Measurements from ENCODE around the gene C17orf67.

DNA sequence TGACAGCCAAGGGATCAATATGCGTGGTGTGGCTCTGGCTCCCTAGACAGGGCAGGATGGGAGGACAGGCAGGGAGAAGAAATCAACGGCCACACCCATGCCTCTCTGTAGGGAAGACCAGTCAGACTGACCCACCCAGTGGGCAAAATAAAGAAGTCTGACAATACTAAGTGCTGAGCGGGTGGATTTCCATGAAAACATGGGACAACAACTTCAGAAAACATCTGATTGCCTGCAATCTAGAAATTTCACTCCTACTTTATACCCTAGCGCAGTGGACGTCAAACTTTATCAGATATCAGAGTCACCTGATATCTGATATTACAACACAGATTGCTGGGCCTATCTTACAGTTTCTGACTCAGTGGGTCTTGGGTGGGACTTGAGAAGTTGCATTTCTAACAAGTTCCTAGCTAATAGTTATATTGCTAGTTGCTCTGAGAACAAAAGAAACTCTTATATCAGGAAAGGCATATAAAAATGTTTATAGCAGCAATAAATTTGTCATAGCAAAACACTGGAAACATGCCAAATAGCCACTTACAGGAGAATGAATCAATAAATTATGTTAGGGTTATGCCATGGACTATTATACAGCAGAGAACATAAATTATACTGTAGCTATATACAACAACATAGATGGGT, 38.4 kb downstream of the C17orf67 start:
- TF ChIP-seq, protein P1, sequence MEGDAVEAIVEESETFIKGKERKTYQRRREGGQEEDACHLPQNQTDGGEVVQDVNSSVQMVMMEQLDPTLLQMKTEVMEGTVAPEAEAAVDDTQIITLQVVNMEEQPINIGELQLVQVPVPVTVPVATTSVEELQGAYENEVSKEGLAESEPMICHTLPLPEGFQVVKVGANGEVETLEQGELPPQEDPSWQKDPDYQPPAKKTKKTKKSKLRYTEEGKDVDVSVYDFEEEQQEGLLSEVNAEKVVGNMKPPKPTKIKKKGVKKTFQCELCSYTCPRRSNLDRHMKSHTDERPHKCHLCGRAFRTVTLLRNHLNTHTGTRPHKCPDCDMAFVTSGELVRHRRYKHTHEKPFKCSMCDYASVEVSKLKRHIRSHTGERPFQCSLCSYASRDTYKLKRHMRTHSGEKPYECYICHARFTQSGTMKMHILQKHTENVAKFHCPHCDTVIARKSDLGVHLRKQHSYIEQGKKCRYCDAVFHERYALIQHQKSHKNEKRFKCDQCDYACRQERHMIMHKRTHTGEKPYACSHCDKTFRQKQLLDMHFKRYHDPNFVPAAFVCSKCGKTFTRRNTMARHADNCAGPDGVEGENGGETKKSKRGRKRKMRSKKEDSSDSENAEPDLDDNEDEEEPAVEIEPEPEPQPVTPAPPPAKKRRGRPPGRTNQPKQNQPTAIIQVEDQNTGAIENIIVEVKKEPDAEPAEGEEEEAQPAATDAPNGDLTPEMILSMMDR (IDR thresholded peaks at IDR 0.05), result no peak
- no peak for TF ChIP-seq POLR2A (IDR thresholded peaks at IDR 0.05)
- no peak for TF ChIP-seq POLR2AphosphoS5 (IDR thresholded peaks at IDR 0.05)
- no peak for TF ChIP-seq EP300 (IDR thresholded peaks at IDR 0.05)
